NCI-H510A treated with DMSO at 0.1 percent for 48 hours (cell line): ENCODE data around the gene MRM3.
"Not testable (repeated sequence)": the region's sequence is repeated elsewhere in the genome, so short reads cannot be mapped to it uniquely, and the experiment has no call there.

Experiments
- DNase-seq: peaks from one replicate; lab custom pipeline; 2025; lab: John Stamatoyannopoulos, UW

Gene MRM3

DNA sequence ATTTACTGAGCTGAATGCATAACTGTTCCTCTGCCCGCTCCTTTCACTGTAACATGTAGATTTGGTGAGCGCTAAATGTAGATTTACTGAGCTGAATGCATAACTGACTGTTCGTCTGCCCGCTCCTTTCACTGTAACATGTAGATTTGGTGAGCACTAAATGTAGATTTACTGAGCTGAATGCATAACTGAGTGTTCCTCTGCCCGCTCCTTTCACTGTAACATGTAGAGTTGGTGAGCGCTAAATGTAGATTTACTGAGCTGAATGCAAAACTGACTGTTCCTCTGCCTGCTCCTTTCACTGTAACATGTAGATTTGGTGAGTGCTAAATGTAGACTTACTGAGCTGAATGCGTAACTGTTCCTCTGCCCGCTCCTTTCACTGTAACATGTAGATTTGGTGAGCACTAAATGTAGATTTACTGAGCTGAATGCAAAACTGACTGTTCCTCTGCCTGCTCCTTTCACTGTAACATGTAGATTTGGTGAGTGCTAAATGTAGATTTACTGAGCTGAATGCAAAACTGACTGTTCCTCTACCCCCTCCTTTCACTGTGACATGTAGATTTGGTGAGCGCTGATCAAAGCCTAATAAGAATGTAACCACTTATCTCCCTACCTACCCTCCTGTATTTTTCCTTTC lies 26.7 kb upstream of the MRM3 start:
- DNase-seq: not testable (repeated sequence)

DNA sequence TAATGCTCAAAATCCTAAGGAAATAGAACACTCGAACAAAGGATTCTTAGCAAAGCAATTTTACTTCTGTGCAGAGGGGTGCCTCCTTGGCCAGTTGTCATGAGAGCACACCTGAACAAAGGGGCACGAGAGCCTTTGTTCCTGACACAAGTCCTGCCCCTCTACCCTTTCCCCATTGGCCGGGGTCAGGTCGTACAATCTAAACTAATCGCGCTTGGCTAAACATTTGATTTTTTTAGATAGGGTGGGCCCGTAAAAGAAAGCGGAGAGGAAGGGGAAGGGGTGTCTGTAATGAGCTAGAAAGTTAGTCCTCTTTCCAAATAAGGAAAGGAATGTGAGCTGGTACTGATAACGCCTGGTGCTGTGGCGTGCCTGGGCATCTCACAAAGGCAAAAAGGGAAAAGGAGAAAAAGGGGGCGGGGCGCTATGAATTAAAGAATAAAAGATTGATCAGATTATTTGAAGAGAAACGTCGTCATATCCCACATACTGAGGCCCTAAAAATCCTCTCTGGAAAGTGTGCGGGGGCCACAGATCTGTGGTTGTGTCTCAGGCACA lies 26.1 kb upstream of the MRM3 start:
- not testable (repeated sequence) for DNase-seq

DNA sequence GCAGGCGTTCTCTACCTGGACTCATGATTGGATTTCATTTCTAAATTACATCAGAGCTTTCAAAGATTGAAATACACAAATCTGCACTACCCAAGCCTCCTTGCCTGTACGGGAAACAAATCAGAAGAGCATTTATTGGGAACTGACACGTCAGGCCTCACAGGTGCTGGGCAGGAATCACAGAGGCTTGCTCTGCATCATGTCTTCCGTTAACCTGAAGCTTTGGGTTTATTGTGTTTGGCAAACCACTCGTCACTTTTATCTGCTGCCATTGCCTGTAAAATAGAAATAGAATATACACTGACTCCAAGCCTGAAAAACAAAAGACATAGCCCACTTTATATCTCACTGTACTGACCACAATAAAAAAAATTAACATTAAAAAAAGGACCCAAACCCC lies 22.2 kb upstream of the MRM3 start:
- no peak for DNase-seq

DNA sequence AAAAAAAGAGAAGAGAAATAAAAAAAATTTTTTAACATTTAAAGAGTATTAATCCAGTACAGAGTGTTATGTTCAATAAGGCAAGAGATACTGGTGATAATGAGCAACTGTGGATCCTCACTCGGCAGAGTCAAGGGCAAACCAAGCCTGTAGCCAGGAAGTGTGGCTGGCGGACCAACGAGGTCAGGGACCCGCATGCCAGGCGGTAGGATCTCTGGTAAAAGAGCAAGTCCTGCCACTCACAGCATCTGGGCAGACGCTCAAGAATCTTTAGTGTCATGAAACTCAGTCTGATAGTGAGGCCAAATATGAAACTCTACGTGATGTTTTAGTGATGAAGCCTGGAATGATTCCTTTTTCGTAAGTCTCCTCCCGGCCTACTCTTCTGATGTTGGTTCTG lies 21.8 kb upstream of the MRM3 start:
- no peak for DNase-seq

DNA sequence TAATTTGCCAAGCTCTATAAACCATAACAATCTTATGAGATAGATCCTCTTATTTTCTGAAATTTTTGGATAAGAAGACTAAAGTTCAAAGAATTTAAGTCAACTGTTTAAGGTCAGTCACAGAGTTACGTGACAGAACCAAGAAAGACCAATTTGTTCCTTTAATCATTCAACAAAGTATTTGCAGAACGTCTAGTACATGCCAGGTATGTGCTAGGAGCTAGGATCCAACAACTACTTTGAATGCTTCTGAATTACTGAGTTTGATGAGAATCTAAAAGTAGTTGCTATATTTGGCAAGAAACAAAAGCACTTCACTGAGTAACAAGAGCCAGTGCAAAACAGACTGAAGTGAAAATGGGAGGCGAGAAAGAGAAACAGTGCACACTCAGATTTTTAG lies 15.1 kb upstream of the MRM3 start:
- no peak for DNase-seq

DNA sequence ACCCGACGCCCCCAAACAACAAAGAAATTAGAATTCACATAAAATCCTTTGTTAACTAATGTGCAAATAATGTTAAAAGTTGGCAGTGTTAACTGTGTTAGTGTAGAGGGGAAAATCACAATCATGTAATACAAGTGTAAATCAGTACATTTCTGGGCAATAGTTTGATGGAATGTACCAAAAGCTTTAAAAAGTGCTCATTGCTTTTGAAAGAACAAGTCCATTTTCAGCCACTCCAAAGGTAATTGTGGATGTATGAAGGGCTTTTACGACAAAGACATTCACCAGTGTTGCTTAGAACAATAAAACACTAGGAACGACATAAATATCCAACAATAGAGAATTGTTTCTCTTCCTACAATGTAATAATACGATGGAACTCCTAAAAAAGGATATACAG lies 9.1 kb upstream of the MRM3 start:
- DNase-seq: no peak

DNA sequence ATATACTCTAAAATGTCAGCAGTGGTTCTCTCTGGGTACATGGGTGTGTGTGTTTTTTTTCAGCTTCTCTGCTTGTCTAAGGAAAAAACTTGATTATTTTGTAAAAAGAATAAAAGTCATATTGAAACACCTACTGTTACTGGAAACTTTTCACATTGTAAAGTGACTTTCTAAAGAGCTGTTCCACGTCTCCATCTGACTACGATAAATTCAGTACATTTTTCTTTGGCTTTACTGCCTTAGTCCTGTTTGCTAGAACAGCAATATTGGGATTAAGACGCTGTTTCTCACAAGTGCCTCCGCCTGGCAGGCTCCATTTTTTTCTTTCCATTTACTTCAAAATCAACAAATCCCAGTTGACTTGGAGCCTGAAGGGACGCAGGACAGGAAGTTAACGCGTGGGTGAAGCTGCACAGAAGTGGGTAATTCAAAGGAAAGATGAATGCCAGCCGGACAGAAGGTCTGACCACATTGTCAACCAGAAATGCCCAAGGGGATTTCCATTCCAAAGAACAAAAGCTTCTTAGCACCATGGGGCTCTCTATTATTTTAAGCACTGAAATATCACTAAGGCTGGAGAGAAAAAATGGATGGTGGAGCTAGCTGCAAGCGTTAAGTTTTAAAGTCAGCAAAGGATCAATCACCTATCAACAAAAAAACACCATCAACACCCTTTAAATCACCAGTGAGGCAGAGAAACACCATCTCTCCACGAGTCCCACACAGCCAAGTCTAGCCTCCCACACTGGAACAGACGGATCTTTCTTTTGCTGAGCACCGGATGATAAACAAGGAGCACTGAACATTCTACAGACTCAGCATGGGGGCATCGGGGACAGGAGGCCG lies 8.5 kb upstream of the MRM3 start:
- no peak for DNase-seq

DNA sequence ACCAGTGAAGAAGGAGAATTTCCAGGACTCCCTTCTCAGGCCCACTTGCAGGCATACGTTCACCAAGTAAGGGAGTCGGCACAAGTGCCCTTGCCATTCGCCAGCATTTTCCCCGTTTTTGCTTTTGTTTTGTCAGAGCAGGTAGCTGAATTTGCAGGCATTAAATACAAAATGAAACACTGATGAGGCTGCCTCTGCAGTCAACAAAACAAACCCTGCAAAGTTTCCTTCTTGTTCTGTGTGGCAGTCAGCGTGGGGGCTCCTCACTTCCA lies 7.9 kb upstream of the MRM3 start:
- DNase-seq: no peak

DNA sequence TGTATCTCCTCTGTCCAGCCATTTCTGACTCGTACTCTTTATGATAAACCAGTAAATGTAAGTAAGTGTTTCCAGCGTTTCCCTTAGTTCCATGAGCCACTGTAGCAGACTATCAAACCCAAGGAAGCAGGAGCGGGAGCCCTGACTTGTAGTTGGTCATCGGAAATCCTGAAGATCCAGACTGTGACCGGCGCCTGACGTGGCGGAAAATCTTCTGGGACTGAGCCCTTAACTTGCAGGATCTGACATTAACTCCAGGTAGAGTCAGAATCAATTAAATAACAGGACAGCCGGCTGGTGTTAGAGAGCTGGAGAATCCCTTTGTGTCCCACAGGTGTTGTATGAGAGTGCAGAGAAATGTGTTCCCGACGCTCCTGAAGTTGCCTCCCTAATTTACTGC lies 4.1 kb upstream of the MRM3 start:
- DNase-seq: no peak

DNA sequence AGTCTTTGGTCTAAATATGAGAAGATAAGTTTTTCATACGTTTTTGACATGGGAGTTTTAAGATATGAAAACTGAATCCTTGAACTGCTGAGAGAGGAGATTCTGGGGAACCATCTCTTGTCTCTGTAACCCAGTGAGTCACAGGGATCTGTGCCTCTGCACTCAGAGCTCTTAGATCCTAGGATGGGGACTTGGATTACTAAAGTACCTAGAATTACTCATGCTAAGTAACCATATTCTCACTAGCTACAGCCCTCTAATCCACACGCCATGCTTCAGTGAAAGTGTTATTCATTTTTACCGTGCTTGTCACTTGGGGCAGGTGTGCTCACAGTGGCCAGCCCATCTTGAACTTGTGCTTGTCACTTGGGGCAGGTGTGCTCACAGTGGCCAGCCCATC lies 2.0 kb downstream of the MRM3 start:
- no peak for DNase-seq

DNA sequence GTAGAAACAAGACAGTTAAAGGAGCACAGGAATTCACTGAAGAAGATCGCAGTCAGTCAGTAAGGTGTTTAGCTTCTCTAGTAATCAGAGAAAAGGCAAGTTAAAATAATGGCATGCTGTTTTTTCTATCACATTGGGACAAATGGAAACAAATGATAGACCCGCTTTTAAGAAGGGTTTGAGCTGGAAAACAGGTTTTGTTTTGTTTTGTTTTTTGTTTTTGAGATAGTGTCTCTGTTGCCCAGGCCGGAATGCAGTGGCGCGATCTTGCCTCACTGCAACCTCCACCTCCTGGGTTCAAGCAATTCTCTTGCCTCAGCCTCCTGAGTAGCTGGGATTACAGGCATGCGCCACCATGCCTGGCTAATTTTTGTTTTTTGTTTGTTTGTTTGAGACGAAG lies 3.7 kb downstream of the MRM3 start:
- DNase-seq: not testable (repeated sequence)

DNA sequence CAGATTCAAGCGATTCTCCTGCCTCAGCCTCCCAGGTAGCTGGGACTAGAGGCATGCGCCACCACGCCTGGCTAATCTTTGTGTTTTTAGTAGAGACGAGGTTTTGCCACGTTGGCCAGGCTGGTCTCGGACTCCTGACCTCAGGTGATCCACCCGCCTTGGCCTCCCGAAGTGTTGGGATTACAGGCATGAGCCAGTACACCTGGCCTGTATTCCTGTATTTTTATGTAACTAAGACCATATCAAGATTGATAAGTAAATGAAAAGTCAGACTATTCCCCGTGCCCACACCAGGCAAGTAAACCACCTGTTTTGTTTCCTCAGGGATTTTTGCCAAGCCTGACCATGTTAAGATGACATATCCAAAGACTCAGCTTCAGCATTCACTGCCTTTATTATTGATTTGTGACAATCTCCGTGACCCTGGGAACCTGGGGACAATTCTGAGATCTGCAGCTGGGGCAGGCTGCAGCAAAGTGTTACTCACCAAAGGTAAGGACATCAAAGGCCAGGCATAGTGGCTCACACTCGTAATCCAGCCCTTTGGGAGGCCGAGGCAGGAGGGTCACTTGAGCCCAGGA lies 5.6 kb downstream of the MRM3 start:
- no peak for DNase-seq

DNA sequence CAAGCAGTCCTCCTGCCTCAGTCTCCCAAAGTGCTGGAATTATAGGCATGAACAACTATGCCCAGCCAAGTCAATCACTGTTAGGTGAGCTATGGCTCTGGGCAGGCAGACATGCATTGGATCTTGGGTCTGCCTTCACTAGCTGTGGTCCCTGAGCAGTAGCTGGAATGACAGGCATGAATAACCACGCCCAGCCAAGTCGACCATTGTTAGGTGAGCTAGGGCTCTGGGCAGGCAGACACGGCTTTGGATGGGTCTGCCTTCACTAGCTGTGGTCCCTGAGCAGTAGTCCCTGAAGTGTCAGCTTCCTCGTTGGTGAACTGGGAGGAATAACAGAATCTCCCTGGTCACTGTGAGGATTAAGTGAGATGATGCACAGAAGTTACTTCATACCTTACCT lies 6.4 kb downstream of the MRM3 start:
- DNase-seq: no peak

DNA sequence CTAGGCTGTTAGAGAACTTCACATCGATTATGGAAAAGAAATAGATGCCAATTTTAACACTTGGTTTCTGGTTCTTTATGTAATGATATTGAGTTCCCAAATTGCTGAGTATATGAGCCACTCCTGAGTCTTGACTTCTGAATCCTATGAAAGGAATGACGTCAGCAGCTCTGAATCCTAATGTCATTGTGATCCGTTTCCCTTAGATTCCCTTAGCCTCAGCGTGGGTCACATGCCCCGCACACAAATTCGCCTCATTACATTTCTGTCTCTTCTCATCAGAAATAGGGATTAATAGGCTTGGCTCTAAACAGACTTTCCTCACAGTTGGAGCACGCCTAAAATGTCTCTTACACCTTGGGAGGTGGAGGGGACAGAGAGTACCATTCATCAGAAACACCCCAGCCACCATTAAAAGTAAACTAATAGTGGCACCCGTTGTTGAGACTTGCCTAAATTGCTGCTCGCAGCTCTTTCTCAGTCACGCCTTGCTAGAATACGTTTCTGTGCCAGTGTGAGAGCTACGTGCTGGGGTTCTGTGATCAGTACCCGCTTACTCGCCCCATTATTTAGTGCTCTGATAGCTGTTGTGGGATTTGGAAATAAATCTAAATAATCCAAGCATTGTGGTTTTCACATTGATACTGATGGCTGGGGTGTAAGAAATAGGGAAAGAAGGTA lies 7.1 kb downstream of the MRM3 start:
- DNase-seq: no peak

DNA sequence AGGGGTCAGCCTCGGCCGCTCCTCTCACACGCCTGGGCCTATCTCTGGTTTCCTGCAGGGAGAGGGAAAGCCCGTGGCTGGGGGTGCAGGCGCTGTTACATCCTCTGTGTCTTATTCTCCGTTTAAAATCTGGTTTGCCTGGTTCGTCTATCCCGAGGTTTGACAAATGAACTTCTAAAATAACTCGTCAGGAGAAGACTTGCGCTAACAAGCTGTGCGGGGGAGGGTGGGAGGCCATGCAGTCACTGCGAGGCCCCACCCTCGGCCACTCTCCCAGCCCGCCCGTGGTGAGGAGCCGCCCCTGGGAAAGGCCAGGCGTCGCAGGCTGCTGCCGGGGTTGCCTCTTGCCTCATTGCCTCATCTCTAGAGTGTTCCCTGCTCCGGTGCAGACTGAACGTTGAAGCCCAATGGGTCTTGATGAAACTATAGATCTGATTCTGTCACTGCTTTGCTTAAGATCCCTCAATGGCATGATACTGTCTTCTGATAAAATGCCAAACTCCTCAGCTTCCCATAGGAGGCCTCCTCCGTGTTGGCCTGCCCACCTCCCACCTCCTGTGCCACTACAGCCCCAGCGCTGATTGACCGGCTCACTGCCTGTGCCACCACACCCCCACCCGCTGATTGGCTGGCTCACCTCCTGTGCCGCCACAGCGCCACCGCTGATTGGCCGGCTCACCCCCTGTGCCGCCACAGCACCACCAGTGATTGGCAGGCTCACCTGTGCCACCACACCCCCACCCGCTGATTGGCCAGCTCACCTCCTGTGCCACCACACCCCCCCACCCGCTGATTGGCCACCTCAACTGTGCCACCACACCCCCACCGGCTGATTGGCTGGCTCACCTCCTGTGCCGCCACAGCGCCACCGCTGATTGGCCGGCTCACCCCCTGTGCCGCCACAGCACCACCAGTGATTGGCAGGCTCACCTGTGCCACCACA lies 8.0 kb downstream of the MRM3 start:
- DNase-seq: not testable (repeated sequence)

DNA sequence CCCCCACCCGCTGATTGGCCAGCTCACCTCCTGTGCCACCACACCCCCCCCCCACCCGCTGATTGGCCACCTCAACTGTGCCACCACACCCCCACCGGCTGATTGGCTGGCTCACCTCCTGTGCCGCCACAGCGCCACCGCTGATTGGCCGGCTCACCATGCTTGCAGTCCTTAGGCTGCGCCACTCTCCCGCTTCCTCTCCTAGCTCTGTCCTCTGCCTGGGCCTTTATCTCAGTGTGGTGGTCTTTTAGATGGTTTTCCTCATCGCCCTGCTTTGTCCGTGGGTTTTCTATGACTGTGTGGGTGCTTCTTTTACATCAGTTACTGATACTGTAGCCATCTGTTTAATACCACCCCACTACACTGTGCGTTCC lies 8.7 kb downstream of the MRM3 start:
- not testable (repeated sequence) for DNase-seq

DNA sequence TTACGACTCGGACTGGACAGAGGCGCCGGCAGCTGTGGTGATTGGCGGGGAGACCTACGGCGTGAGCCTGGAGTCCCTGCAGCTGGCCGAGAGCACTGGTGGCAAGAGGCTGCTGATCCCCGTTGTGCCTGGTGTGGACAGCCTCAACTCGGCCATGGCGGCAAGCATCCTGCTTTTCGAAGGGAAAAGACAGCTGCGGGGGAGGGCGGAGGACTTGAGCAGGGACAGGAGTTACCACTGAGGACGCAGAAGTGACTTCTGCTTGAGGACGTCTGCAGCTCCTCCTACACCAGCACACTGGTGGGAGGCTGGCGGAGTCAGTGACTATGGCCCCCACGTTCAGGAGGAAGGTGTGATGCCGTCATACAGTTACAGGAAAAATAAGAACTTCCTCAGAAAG lies 9.7 kb downstream of the MRM3 start:
- DNase-seq: no peak

DNA sequence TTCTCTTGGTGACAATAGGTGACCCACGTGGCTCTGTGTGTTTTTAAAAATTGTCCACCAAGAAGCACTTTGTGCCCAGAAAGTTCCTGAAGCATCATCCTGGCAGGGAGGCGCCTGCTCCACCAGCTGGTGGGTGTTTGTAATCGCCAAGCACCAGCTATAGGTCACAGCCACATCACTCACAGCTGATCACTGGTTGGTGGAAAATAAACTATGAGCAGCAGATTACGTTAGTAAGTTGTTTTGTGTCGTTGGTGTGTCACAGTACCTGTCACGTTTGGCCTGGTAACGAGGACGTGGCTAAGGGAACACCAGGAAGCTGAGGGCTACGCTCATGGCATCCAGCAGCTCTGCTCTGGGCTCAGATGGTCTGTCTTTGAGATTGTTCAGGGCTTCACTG lies 10.1 kb downstream of the MRM3 start:
- no peak for DNase-seq

DNA sequence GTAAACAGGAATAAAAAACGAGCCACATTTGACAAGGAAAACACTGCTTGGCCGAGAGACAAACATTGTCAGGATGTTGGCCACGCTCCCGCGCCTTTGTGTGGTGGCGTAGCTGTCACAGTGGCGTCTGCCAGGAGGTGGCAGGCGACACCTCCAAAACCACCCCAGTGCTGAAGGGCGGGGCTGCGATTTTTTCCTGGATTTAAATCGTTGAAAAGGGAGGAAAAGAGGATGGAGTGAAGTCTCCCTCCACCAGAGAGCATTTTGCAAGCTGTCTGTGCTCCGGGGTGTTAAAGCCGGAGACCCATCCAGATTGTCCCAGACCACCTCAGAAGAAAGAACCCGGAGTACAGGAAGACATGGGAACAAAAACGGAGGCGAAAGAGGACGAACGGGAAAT lies 12.7 kb downstream of the MRM3 start:
- no peak for DNase-seq

DNA sequence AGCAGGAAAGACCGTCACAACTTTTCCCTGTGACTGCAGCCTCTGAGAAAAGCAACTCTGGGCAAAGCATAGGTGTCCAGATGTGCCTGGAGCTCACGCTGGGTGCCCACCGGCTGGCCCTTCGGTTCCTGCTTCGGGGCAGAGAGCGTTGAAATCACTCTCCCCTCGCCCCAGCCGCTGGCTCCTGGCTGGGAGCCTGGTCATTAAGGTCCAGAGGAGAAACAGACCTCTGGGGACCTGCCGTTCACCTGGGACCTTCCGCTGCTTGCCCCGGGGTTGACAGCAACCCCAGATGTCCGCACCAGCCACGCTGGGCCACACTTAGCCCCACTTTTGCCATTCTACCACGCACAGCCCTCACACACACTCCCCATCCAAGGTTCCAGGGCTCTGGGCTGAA lies 13.1 kb downstream of the MRM3 start:
- no peak for DNase-seq

DNA sequence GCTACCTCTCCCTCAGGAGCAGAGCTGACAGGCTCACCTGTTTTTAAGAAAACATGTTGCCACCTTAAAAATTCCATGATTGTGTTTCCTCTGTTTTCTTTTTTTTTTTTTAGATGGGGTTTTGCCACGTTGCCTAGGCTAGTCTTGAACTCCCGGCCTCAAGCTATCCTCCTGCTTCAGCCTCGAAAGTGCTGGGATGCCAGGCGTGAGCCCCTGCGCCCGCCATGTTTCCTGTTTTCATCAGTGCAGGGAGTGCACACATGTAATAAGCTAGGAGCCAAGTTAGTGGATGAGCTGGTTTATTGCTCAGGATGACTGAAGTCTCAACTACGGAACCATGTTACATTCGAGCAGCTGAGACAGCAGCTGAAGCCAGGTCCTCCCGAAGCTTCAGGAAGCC lies 13.6 kb downstream of the MRM3 start:
- DNase-seq: no peak

DNA sequence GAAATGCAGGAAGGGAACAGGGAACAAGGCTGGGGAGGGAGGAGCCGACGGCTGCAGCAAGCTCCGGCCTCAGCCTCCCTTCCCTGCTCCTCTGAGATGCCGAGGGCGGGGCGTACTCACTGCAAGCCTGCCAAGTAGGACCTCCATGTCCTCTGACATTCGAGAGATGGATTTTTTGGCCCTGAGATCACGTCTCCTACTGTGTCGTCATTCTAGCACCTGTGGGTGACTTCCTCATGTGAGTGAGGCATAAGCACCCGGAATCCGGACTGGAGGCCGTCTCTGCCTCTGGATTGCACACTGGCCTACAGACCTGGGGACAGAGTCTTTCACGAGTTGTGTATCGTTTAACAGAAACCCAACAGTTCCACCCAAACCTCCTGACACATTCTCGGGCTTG lies 14.5 kb downstream of the MRM3 start:
- no peak for DNase-seq
